PC-9 (cell line): ENCODE results near the gene BAZ1B. TPM values are rescaled to one million over a fixed set of nuclear protein-coding genes. Genes with fewer than 3 reads are reported as not detected.

Experiments used
- BruUV-seq: library from RNA; stranded (reverse); fragments of 400-500 nt; replicated peaks from 2 replicates; lab custom pipeline; 2021; lab: Mats Ljungman, UMichigan
- CTCF ChIA-PET: fragments of 300-600 bp; sonication (Branson Sonifier 250); formaldehyde crosslinking; loops from one replicate; lab custom pipeline; 2022; ENCODE audit warnings: antibody characterized with exemption; lab: Charles Lee
- POLR2A ChIA-PET: fragments of 300-600 bp; sonication (Branson Sonifier 250); formaldehyde crosslinking; loops from one replicate; lab custom pipeline; 2022; ENCODE audit warnings: antibody characterized with exemption; ENCODE audit not compliant: unreplicated experiment; lab: Charles Lee
- DNase-seq, 2 experiments: peaks; one replicate each; pipeline versions ENCODE4 v3.0.0 to v3.0.0-alpha.2; 2015 to 2022; ENCODE audit warnings: mixed read lengths in 1 of 2
- H2AFZ ChIP-seq: fragments of 200-600 bp; sonication (generic); 2 replicates; pipeline ENCODE4 v1.8.1; 2017; ENCODE audit warnings: antibody characterized with exemption
- H3F3A ChIP-seq: fragments of 200-600 bp; sonication (generic); 2 replicates; pipeline ENCODE4 v1.8.1; 2017; ENCODE audit warnings: antibody characterized with exemption, mild to moderate bottlenecking, low read depth; ENCODE audit not compliant: insufficient read depth
- H3K27ac ChIP-seq: fragments of 200-600 bp; sonication (generic); 2 replicates; pipeline ENCODE4 v1.6.1; 2016; ENCODE audit warnings: mixed run types
- H3K27me3 ChIP-seq: fragments of 200-600 bp; sonication (generic); 2 replicates; pipeline ENCODE4 v1.6.1; 2016; ENCODE audit warnings: low read depth, mixed run types; ENCODE audit not compliant: insufficient read depth
- H3K36me3 ChIP-seq: fragments of 200-600 bp; sonication (generic); 2 replicates; pipeline ENCODE4 v1.6.1; 2016; ENCODE audit warnings: low read depth, mixed run types
- H3K4me1 ChIP-seq: fragments of 200-600 bp; sonication (generic); replicated peaks from 2 replicates; pipeline ENCODE4 v1.6.1; 2016; ENCODE audit warnings: mixed run types; ENCODE audit not compliant: insufficient read depth
- H3K4me2 ChIP-seq: fragments of 200-600 bp; sonication (generic); 2 replicates; pipeline ENCODE4 v1.6.1; 2017; ENCODE audit warnings: mixed run types
- H3K4me3 ChIP-seq: fragments of 200-600 bp; sonication (generic); 2 replicates; pipeline ENCODE4 v1.6.1; 2016; ENCODE audit warnings: mixed run types
- H3K79me2 ChIP-seq: fragments of 200-600 bp; sonication (generic); 2 replicates; pipeline ENCODE4 v1.6.1; 2017; ENCODE audit warnings: low read depth, mixed run types
- H3K9me2 ChIP-seq: fragments of 200-600 bp; sonication (generic); 2 replicates; pipeline ENCODE4 v1.8.1; 2017; ENCODE audit warnings: mild to moderate bottlenecking; ENCODE audit not compliant: insufficient read depth
- H3K9me3 ChIP-seq: fragments of 200-600 bp; sonication (generic); 2 replicates; pipeline ENCODE4 v1.8.1; 2016; ENCODE audit warnings: low read depth; ENCODE audit not compliant: insufficient read depth
- H4K20me1 ChIP-seq: fragments of 200-600 bp; sonication (generic); 2 replicates; pipeline ENCODE4 v1.8.1; 2017; ENCODE audit not compliant: insufficient read depth
- EZH2 ChIP-seq: fragments of 200-600 bp; sonication (generic); IDR thresholded peaks from 2 replicates; pipeline ENCODE4 v1.8.0; 2017; ENCODE audit warnings: antibody characterized with exemption, low read depth
- intact Hi-C: fragments of 100-400 bp; cut with micrococcal nuclease; formaldehyde crosslinking; loops from one replicate; pipeline ENCODE4 v1.10.0; 2022; ENCODE audit not compliant: unreplicated experiment
- total RNA-seq: library from RNA; stranded (reverse); gene quantifications from 2 replicates; pipeline ENCODE4 v1.2.3, GENCODE V29; 2021
- TF ChIP-seq, protein P1 (sequence below): fragments of 200-600 bp; sonication (generic); conservative IDR thresholded peaks from 2 replicates; pipeline ENCODE4 v1.6.1; 2017; ENCODE audit warnings: mixed run types, antibody characterized with exemption, mild to moderate bottlenecking, moderate library complexity

Gene BAZ1B
- total RNA-seq, 1 experiment from 2014 or later: 88.4 TPM

DNA sequence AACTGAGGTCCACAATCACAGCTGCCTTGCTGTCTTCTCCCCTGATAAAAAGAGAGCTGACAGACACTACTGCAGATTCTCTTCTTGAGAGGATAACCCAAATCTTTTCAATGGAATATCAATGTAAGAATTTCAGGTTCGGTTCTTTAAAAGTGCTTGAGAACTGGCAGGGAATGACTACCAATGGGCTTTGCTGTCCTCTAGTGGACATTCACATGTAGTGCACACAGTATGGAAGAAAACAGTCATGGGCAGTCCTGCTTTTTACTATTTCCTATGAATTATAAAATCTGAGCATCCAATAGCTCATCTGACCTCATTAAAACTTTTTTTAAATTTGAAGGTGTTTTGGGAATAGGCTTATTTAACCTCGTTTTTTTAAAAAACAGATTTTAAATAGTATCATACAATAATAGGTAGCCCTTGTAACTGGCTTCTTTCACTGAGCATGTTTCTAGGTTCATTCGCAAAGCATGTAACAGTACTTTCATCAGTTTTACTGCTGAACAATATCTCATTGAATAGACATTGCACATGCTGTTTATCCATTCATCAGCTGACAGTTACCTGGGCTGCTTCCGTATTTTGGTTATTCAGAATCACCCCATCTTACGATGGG is 70.2 kb downstream of the BAZ1B start:
- ChIA-PET CTCF (interaction anchor here (0.6 to 0.9 kb wide), 5 partner anchors 9 to 208 kb away, joined by 3 to 6 read pairs (median 3); no protein-coding TSS in a partner anchor), POLR2A (interaction anchor here (0.6 kb wide), 2 partner anchors 20 to 287 kb away, joined by 3 read pairs; no protein-coding TSS in a partner anchor)
- Histone ChIP-seq H4K20me1 (peaks cover 18% of the 10 kb centered on the region), H3K36me3 (peaks cover 41% of the 10 kb centered on the region), H3K4me1 (no peaks in the 10 kb centered on the region), H3F3A (peaks cover 66% of the 10 kb centered on the region), H3K4me3 (no peak overlapping the region), H3K79me2 (no peaks in the 10 kb centered on the region; the same call in 1 of the 2 replicates), H3K9me3 (no peaks in the 10 kb centered on the region), H3K9me2 (no peaks in the 10 kb centered on the region), H3K4me2 (no peak overlapping the region), H3K27me3 (no peaks in the 10 kb centered on the region), H3K27ac (no peak overlapping the region), H2AFZ (no peak overlapping the region)
- intact Hi-C loops: loop anchor here (5.0 to 10.0 kb wide), 2 partner anchors 130 to 527 kb away; partner anchors contain the start of gene POM121
- no peak for TF ChIP-seq EZH2
- TF ChIP-seq, protein P1, sequence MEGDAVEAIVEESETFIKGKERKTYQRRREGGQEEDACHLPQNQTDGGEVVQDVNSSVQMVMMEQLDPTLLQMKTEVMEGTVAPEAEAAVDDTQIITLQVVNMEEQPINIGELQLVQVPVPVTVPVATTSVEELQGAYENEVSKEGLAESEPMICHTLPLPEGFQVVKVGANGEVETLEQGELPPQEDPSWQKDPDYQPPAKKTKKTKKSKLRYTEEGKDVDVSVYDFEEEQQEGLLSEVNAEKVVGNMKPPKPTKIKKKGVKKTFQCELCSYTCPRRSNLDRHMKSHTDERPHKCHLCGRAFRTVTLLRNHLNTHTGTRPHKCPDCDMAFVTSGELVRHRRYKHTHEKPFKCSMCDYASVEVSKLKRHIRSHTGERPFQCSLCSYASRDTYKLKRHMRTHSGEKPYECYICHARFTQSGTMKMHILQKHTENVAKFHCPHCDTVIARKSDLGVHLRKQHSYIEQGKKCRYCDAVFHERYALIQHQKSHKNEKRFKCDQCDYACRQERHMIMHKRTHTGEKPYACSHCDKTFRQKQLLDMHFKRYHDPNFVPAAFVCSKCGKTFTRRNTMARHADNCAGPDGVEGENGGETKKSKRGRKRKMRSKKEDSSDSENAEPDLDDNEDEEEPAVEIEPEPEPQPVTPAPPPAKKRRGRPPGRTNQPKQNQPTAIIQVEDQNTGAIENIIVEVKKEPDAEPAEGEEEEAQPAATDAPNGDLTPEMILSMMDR: peak; percentile 98
- no peak for DNase-seq
- no TSS peak for BruUV-seq

DNA sequence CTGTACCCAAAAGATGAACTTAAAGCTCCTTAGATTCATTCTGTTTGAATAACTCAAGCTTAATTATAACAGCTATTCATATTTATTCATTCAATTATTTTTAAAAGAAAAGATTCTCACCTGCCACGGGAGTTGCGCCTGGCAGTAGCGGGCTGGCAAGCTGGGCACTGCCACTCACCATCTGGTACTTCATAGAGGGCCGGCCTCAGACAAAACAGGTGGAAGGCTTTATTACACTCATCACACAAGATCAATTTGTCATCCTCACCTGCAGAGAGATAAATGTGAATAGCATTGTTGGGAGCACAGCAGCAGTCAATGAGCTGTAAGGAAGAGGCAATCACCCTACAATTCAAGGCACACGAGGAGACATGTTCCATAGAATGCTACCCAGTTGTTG is 72.7 kb downstream of the BAZ1B start:
- Histone ChIP-seq H3K4me2 (no peak overlapping the region), H3K27me3 (no peaks in the 10 kb centered on the region), H3F3A (peaks cover 54% of the 10 kb centered on the region; the same call in 1 of the 2 replicates), H4K20me1 (peaks cover 18% of the 10 kb centered on the region), H3K36me3 (peaks cover 52% of the 10 kb centered on the region), H3K9me3 (no peaks in the 10 kb centered on the region), H2AFZ (no peak overlapping the region), H3K4me3 (no peak overlapping the region), H3K79me2 (no peaks in the 10 kb centered on the region; the same call in 1 of the 2 replicates), H3K4me1 (no peaks in the 10 kb centered on the region), H3K9me2 (no peaks in the 10 kb centered on the region), H3K27ac (no peak overlapping the region)
- no TSS peak for BruUV-seq
- DNase-seq: no peak
- ChIA-PET POLR2A (no interaction called here), CTCF (no interaction called here)
- TF ChIP-seq, protein P1: no peak
- no peak for TF ChIP-seq EZH2
- intact Hi-C loops: no loop called here

DNA sequence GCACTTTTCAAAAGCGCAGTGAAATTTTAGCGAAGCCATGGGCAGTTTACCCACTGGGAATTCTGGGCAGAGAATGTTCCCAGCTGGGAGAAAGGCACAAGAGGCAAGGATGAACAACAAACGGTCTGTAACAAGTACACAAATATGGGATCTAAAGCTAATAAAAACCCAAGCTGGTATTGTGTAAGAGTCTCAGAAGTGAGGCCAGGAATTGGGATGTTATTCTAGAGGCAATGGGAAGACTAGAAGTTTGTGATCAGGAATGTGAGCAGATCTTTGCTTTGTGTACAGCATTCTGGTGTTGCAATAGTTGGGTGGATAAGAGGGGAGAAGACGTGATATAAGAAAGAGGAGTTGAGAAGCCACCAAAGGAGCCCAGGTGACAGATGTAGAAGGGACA is 73.5 kb downstream of the BAZ1B start:
- CTCF ChIA-PET: interaction anchor here (0.6 kb wide), 1 partner anchor 20 kb away, joined by 6 read pairs; no protein-coding TSS in a partner anchor
- Histone ChIP-seq H3K36me3 (peaks cover 50% of the 10 kb centered on the region), H3F3A (peaks cover 51% of the 10 kb centered on the region; the same call in 1 of the 2 replicates), H3K79me2 (no peaks in the 10 kb centered on the region; the same call in 1 of the 2 replicates), H3K4me1 (no peaks in the 10 kb centered on the region), H3K4me3 (no peak overlapping the region), H3K27ac (no peak overlapping the region), H3K9me3 (no peaks in the 10 kb centered on the region), H3K27me3 (no peaks in the 10 kb centered on the region), H4K20me1 (peaks cover 18% of the 10 kb centered on the region), H3K4me2 (no peak overlapping the region), H3K9me2 (no peaks in the 10 kb centered on the region), H2AFZ (no peak overlapping the region)
- intact Hi-C loops: no loop called here
- TF ChIP-seq, protein P1: no peak
- no peak for TF ChIP-seq EZH2
- no TSS peak for BruUV-seq
- POLR2A ChIA-PET: no interaction called here
- DNase-seq: no peak
